Common myeloid progenitor, CD34-positive (primary cell): Measurements from ENCODE around the gene MTERF4.

Source experiments
- CTCF ChIA-PET: fragments of 350-600 bp; sonication (Branson Sonifier 250); formaldehyde crosslinking; loops from one replicate; lab custom pipeline; 2021; ENCODE audit warnings: antibody characterized with exemption; lab: Charles Lee
- POLR2A ChIA-PET: fragments of 350-600 bp; sonication (Branson Sonifier 250); formaldehyde crosslinking; loops from one replicate; lab custom pipeline; 2021; ENCODE audit warnings: antibody characterized with exemption; lab: Charles Lee
- DNase-seq, 3 donors: peaks; one replicate each; pipeline versions ENCODE4 v3.0.0 to v3.0.0-alpha.2; 2013
- H3K27ac ChIP-seq, 2 experiments: 1 replicate in 1 of 2; 2 replicates in 1 of 2; pipeline ENCODE4 v1.7.0; 2013; ENCODE audit warnings: inconsistent platforms in 2 of 2, low read length in 2 of 2, mild to moderate bottlenecking in 2 of 2, low read depth in 1 of 2, moderate library complexity in 1 of 2; ENCODE audit not compliant: severe bottlenecking in 2 of 2, insufficient read depth in 1 of 2, poor library complexity in 1 of 2
- H3K27me3 ChIP-seq, 5 experiments: replicated peaks in 2 of 5; 1 replicate in 3 of 5; 2 replicates in 2 of 5; pipeline versions ENCODE4 v1.6.1 to v1.7.0; 2013; ENCODE audit warnings: low read length in 4 of 5, mild to moderate bottlenecking in 2 of 5, moderate library complexity in 2 of 5, inconsistent platforms in 1 of 5; ENCODE audit not compliant: insufficient read depth in 5 of 5, control insufficient read depth in 4 of 5
- H3K36me3 ChIP-seq, 4 experiments: 1 replicate in 2 of 4; 2 replicates in 2 of 4; pipeline versions ENCODE4 v1.6.1 to v1.7.0; 2013; ENCODE audit warnings: low read length in 3 of 4, control low read depth in 1 of 4, mild to moderate bottlenecking in 1 of 4; ENCODE audit not compliant: control insufficient read depth in 4 of 4, insufficient read depth in 4 of 4
- H3K4me1 ChIP-seq, 4 experiments: 1 replicate in 3 of 4; 2 replicates in 1 of 4; pipeline versions ENCODE4 v1.6.1 to v1.7.1; 2013; ENCODE audit warnings: low read length in 3 of 4, mild to moderate bottlenecking in 3 of 4, control low read depth in 1 of 4, inconsistent platforms in 1 of 4, moderate library complexity in 1 of 4; ENCODE audit not compliant: control insufficient read depth in 4 of 4, insufficient read depth in 4 of 4; ENCODE audit errors: control extremely low read depth in 1 of 4
- H3K4me3 ChIP-seq, 7 experiments: 1 replicate in 4 of 7; 2 replicates in 3 of 7; pipeline versions ENCODE4 v1.5.1 to v1.7.0; 2013; ENCODE audit warnings: mild to moderate bottlenecking in 7 of 7, low read length in 6 of 7, moderate library complexity in 6 of 7, inconsistent platforms in 2 of 7, low read depth in 2 of 7, control low read depth in 1 of 7; ENCODE audit not compliant: insufficient read depth in 4 of 7, control insufficient read depth in 1 of 7; ENCODE audit errors: extremely low read depth in 1 of 7
- H3K9me3 ChIP-seq, 5 experiments: 1 replicate in 4 of 5; 2 replicates in 1 of 5; pipeline versions ENCODE4 v1.6.1 to v1.7.1; 2013; ENCODE audit warnings: low read length in 4 of 5, mild to moderate bottlenecking in 2 of 5, inconsistent platforms in 1 of 5, low read depth in 1 of 5, moderate library complexity in 1 of 5; ENCODE audit not compliant: control insufficient read depth in 4 of 5, insufficient read depth in 2 of 5; ENCODE audit errors: control extremely low read depth in 1 of 5
- WGBS: methylation state at CpG from one replicate; pipeline ENCODE4 v1.1.5; 2013; ENCODE audit not compliant: insufficient coverage; 5-methylcytosine and 5-hydroxymethylcytosine counted together

Gene MTERF4

GRCh38 chr2:241112046-241112445, 10.0 kb upstream of the MTERF4 start:
- Histone ChIP-seq H3K4me1 (no peaks in the 10 kb centered on the region), H3K4me3 (no peak overlapping the region), H3K9me3 (no peaks in the 10 kb centered on the region), H3K36me3 (peaks cover 2 to 48% (median 27%) of the 10 kb centered on the region in 4 experiments), H3K27ac (no peak overlapping the region), H3K27me3 (no peaks in the 10 kb centered on the region)
- WGBS: 93% methylated on average over 14 of the region's 17 CpGs
- CTCF ChIA-PET: no interaction called here
- no peak for DNase-seq
- POLR2A ChIA-PET: interaction anchor here (0.6 kb wide), 1 partner anchor 39 kb away, joined by 4 read pairs; no protein-coding TSS in a partner anchor

GRCh38 chr2:241111440-241111805, 9.3 kb upstream of the MTERF4 start:
- H3K4me1 ChIP-seq: no peaks in the 10 kb centered on the region
- CTCF ChIA-PET: no interaction called here
- no peaks in the 10 kb centered on the region for H3K9me3 ChIP-seq
- no peak overlapping the region for H3K27ac ChIP-seq
- no peak overlapping the region for H3K4me3 ChIP-seq
- no peaks in the 10 kb centered on the region for H3K27me3 ChIP-seq
- no peak for DNase-seq
- H3K36me3 ChIP-seq: peaks cover 2 to 49% (median 24%) of the 10 kb centered on the region in 4 experiments
- POLR2A ChIA-PET: interaction anchor here (0.7 kb wide), 1 partner anchor 155 kb away, joined by 3 read pairs; no protein-coding TSS in a partner anchor
- over 99% methylated on average over 9 of the region's 9 CpGs for WGBS

- Histone ChIP-seq H3K27me3 (no peaks in the 10 kb centered on the region), H3K27ac (no peak overlapping the region), H3K4me1 (no peaks in the 10 kb centered on the region), H3K36me3 (peaks cover 2 to 51% (median 24%) of the 10 kb centered on the region in 4 experiments), H3K4me3 (no peak overlapping the region), H3K9me3 (no peaks in the 10 kb centered on the region)
- no peak for DNase-seq
- 98% methylated on average over 17 of the region's 19 CpGs for WGBS
- ChIA-PET POLR2A (interaction anchor here (0.7 kb wide), 1 partner anchor 154 kb away, joined by 3 read pairs; no protein-coding TSS in a partner anchor), CTCF (no interaction called here)
These were observed 8.7 kb upstream of the MTERF4 start for GRCh38 chr2:241110607-241111439.

- H3K4me1 ChIP-seq: no peaks in the 10 kb centered on the region
- WGBS: 96% methylated on average over 9 of the region's 9 CpGs
- H3K36me3 ChIP-seq: peaks cover 2 to 53% (median 23%) of the 10 kb centered on the region in 4 experiments
- H3K9me3 ChIP-seq: no peaks in the 10 kb centered on the region
- no peak overlapping the region for H3K27ac ChIP-seq
- no peak for DNase-seq
- ChIA-PET POLR2A (no interaction called here), CTCF (no interaction called here)
- no peak overlapping the region for H3K4me3 ChIP-seq
- H3K27me3 ChIP-seq: no peaks in the 10 kb centered on the region
These were observed 8.1 kb upstream of the MTERF4 start for GRCh38 chr2:241110089-241110606.

DNA sequence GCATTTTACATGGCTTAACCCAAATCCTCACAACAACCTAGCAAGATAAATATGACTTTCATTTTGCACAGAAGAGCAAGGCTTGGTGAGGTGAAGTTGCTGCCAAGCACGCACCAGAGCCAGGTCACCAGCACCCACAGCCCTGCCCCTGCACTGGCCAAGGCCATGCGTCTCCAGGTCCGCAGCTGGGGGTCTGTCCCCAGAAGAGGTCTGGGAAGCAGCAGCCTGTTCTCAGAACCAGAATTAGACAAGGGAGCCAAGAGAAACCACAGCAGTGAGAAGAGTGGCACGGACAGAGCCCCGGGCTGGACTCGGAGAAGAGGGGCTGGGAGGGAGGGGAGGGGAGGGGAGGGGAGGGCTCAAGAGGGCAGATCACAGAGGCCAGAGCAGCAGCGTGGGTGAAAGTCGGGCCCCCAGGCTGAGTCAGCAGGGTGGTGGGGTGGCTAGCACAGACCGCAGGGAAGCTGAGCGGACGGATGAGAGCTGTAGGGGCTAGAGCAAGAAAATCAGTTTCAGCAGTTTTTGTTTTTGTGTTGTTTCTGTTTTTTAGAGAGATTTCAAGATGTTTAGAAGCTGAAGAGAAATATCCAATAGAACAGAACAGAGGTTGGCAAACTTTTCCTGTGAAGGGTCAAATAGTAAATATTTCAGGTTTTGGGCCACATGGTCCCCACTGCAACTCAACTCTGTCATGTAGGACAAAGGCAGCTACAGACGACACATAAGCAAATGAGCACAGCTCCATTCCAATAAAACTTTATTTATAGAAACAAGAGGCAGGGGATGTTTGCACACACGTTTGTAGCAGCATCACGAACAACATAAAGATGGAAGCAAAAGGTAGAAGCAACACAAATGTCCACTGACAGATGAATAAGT, 7.4 kb upstream of the MTERF4 start:
- WGBS: 96% methylated on average over 10 of the region's 14 CpGs
- CTCF ChIA-PET: interaction anchor here (0.6 kb wide), 1 partner anchor 41 kb away, joined by 4 read pairs; no protein-coding TSS in a partner anchor
- H3K9me3 ChIP-seq: no peaks in the 10 kb centered on the region
- peaks cover 2 to 48% (median 18%) of the 10 kb centered on the region in 4 experiments for H3K36me3 ChIP-seq
- H3K4me1 ChIP-seq: no peaks in the 10 kb centered on the region
- no peak overlapping the region for H3K27ac ChIP-seq
- H3K4me3 ChIP-seq: no peak overlapping the region
- DNase-seq: no peak
- no peaks in the 10 kb centered on the region for H3K27me3 ChIP-seq
- POLR2A ChIA-PET: no interaction called here

DNA sequence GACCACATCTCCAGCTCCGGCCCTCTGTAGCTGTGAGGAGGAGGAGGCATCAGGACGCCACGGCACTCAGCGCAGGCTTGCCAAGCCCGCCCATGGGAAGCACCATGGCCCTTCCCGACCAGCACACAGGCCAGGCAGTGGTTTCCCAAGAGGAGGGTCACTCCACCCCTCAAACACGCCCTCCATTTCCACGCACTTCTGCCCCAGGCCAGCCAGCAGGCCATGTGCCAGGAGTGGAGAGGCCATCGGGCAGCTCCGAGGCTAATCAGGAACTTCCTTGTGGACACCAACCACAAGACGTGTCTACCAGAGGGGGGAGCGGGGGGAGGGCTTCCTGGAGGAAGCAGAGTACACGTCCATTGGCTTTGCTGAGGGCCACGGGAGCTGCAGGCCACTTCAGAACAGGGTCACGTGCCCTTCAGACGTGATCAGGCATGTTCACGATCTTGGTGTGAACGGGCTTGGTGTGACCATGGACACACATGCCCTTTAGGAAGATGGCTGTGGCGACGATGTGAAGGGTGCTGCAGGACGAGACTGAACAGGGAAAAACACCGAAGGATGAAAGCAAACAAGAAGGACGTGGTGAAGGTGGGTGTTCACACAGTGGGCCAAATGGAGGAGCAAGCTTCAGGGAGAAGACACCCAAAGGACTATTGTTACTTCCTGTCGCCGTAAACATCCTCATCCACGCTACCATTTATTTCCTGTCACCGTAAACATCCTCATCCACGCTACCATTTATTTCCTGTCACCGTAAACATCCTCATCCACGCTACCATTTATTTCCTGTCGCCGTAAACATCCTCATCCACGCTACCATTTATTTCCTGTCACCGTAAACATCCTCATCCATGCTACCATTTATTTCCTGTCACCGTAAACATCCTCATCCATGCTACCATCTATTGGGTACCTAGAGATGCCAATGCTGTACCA, 6.5 kb upstream of the MTERF4 start:
- DNase-seq: no peak
- Histone ChIP-seq H3K27ac (no peak overlapping the region), H3K27me3 (no peaks in the 10 kb centered on the region), H3K9me3 (no peaks in the 10 kb centered on the region), H3K4me3 (no peak overlapping the region), H3K4me1 (peaks cover 0 to 5% (median 1%) of the 10 kb centered on the region in 4 experiments), H3K36me3 (peaks cover 2 to 39% (median 15%) of the 10 kb centered on the region in 4 experiments)
- POLR2A ChIA-PET: no interaction called here
- CTCF ChIA-PET: interaction anchor here (0.8 to 1.5 kb wide), 2 partner anchors 12 to 35 kb away, joined by 3 read pairs; no protein-coding TSS in a partner anchor
- WGBS: 91% methylated on average over 21 of the region's 35 CpGs
